ENCODE data around the gene GLO1.

Gene GLO1

GRCh38 chr6:38702558-38703397 lies at the start of gene GLO1:
TSS of gene GLO1 (minus strand) at chr6:38703145. CDS start at chr6:38703054, 91 bp downstream.
- DNase-seq = peak; percentile 96 to 99

GRCh38 chr6:38750968-38751615 lies 48.1 kb upstream of the GLO1 start:
- DNase-seq = no peak

- DNase-seq = no peak
Measured at GRCh38 chr6:38749473-38749872, 46.5 kb upstream of the GLO1 start.

GRCh38 chr6:38739532-38739931 lies 36.6 kb upstream of the GLO1 start:
- DNase-seq = no peak

GRCh38 chr6:38738261-38738660 lies 35.3 kb upstream of the GLO1 start:
- no peak for DNase-seq

- DNase-seq = no peak
Measured at GRCh38 chr6:38736951-38737350, 34.0 kb upstream of the GLO1 start.

GRCh38 chr6:38730140-38730862 lies 27.4 kb upstream of the GLO1 start:
- no peak for DNase-seq

GRCh38 chr6:38728203-38728602 lies 25.3 kb upstream of the GLO1 start:
- no peak for DNase-seq

GRCh38 chr6:38725414-38726183 lies 22.7 kb upstream of the GLO1 start:
- no peak for DNase-seq

- no peak for DNase-seq
Measured at GRCh38 chr6:38724343-38724742, 21.4 kb upstream of the GLO1 start.

GRCh38 chr6:38723783-38724182 lies 20.8 kb upstream of the GLO1 start:
- DNase-seq = no peak

GRCh38 chr6:38722727-38723334 lies 19.9 kb upstream of the GLO1 start:
- no peak for DNase-seq

- no peak for DNase-seq
Measured at GRCh38 chr6:38722038-38722437, 19.1 kb upstream of the GLO1 start.

GRCh38 chr6:38720295-38720694 lies 17.4 kb upstream of the GLO1 start:
- no peak for DNase-seq

- DNase-seq = no peak
Measured at GRCh38 chr6:38719358-38719757, 16.4 kb upstream of the GLO1 start.

GRCh38 chr6:38716825-38717224 lies 13.9 kb upstream of the GLO1 start:
- no peak for DNase-seq

- no peak for DNase-seq
Measured at GRCh38 chr6:38715016-38715689, 12.2 kb upstream of the GLO1 start, which contains the start of gene DNAH8. TSS of gene DNAH8 (plus strand) at chr6:38715311. CDS start at chr6:38722810, 7,499 bp downstream.

- no peak for DNase-seq
Measured at GRCh38 chr6:38714239-38715015, 11.5 kb upstream of the GLO1 start.

GRCh38 chr6:38713812-38714211 lies 10.9 kb upstream of the GLO1 start:
- no peak for DNase-seq

GRCh38 chr6:38708496-38708895 lies 5.6 kb upstream of the GLO1 start:
- no peak for DNase-seq

- no peak for DNase-seq
Measured at GRCh38 chr6:38705924-38706323, 3.0 kb upstream of the GLO1 start.
